NB4 (cell line): ENCODE data around the gene CARD19.
A peak's percentile ranks its signal among the peaks of the same experiment; 100 is the strongest.

ENCODE experiments used
- MAX ChIP-seq: IDR thresholded peaks from 2 replicates; pipeline ENCODE4 v1.6.1; 2011; ENCODE audit warnings: low read depth, low read length
- POLR2A ChIP-seq: IDR thresholded peaks from 2 replicates; pipeline ENCODE4 v1.6.1; 2011; ENCODE audit warnings: mild to moderate bottlenecking; ENCODE audit not compliant: insufficient read length; ENCODE audit errors: extremely low read depth
- TF ChIP-seq, protein P1 (sequence below): IDR thresholded peaks from one replicate; pipeline ENCODE4 v1.5.1; 2012; ENCODE audit warnings: low read depth, low read length

DNA sequence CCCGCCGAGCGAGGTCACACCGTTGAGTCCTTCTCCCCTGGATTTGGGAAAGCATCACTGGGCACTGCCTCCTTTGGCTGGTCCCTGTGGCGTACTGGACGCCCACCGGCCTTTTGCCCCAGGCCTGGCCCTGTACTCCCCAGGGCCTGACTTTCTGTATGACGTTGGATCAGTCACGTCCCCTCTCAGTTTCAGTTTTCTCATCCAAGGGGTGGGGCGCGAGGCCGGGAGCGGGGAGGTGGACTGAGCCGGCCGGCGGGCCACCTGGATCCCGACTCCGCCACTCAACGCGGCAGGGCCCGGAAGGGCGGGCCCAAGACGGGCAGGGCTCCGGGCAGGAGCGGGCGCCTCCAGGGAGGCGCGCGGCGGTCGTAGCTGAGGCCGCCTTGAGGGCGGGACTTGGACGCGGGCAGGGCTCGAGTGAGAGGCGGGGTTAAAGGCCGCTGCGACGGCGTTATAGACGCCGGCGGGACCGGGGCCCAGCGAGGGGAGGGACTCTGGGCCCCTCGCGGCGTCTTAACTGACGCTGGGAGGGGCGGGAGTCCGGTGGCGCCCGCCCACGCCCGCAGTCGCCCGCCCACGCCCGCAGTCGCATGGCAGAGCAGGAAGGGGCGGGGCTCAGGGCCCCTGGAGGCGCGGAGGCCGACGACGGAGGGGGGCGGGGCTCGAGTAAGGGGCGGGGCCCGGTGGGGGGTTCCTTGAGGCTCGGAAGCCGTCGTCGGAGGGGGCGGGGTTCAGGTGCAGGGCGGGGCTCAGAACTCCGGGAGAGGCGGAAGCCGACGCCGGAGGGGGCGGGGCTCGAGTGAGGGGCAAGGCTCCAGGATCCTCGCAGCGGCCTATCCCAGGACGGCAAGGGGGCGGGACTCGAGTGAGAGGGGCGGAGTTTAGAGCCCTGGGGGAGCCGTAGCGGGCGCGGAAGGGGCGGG, 549 bp upstream of the CARD19 start:
- peak; percentile 65 for TF ChIP-seq POLR2A
- TF ChIP-seq, protein P1, sequence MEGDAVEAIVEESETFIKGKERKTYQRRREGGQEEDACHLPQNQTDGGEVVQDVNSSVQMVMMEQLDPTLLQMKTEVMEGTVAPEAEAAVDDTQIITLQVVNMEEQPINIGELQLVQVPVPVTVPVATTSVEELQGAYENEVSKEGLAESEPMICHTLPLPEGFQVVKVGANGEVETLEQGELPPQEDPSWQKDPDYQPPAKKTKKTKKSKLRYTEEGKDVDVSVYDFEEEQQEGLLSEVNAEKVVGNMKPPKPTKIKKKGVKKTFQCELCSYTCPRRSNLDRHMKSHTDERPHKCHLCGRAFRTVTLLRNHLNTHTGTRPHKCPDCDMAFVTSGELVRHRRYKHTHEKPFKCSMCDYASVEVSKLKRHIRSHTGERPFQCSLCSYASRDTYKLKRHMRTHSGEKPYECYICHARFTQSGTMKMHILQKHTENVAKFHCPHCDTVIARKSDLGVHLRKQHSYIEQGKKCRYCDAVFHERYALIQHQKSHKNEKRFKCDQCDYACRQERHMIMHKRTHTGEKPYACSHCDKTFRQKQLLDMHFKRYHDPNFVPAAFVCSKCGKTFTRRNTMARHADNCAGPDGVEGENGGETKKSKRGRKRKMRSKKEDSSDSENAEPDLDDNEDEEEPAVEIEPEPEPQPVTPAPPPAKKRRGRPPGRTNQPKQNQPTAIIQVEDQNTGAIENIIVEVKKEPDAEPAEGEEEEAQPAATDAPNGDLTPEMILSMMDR, result no peak
- TF ChIP-seq MAX, result peak; percentile 17; the same call in 1 of the 2 replicates
